Left ventricle myocardium inferior (tissue), 1 donor: ENCODE data around the gene NOS1AP. TPM values are rescaled to one million over a fixed set of nuclear protein-coding genes. Genes with fewer than 3 reads are reported as not detected.

Source experiments
- DNase-seq: peaks from one replicate; pipeline ENCODE4 v3.0.0-alpha.2; 2020
- H3K27ac ChIP-seq: fragments of 200-600 bp; replicated peaks from 2 replicates; pipeline ENCODE4 v1.8.0; 2021
- H3K27me3 ChIP-seq: fragments of 200-600 bp; 2 replicates; pipeline ENCODE4 v1.8.0; 2021; ENCODE audit warnings: low read depth
- H3K36me3 ChIP-seq: fragments of 200-600 bp; 2 replicates; pipeline ENCODE4 v1.8.0; 2021
- H3K4me1 ChIP-seq: fragments of 200-600 bp; 2 replicates; pipeline ENCODE4 v1.8.0; 2021
- H3K4me3 ChIP-seq: fragments of 200-600 bp; 2 replicates; pipeline ENCODE4 v1.8.0; 2021; ENCODE audit warnings: mild to moderate bottlenecking, moderate library complexity
- H3K9me3 ChIP-seq: fragments of 200-600 bp; replicated peaks from 2 replicates; pipeline ENCODE4 v1.8.0; 2021
- CTCF ChIP-seq: fragments of 200-600 bp; IDR thresholded peaks from 2 replicates; pipeline ENCODE4 v1.8.0; 2021; ENCODE audit warnings: antibody characterized with exemption, mild to moderate bottlenecking, borderline replicate concordance
- intact Hi-C: fragments of 100-400 bp; cut with micrococcal nuclease; formaldehyde crosslinking; loops from one replicate; pipeline ENCODE4 v1.11.0; 2022
- total RNA-seq: library from RNA; stranded (reverse); fragmentation: NEBNext Ultra II Directional; extraction: Animal tissue kit (Norgen Biotek cat#: 25700); gene quantifications from one replicate; pipeline ENCODE4 v1.2.1, GENCODE V29; 2021
- donor health status: DM: no; HTN: yes; CAD: no; lungs with severe emphysema.

The NOS1AP gene
- total RNA-seq, 1 donor from 2014 or later, result 6.2 TPM

- H3K27me3 ChIP-seq, result no peaks in the 10 kb centered on the region
- H3K4me3 ChIP-seq, result no peak overlapping the region
- no peak for TF ChIP-seq CTCF
- no peaks in the 10 kb centered on the region for H3K4me1 ChIP-seq
- H3K27ac ChIP-seq, result no peak overlapping the region
- intact Hi-C loops, result no loop called here
- no peaks in the 10 kb centered on the region for H3K9me3 ChIP-seq
- H3K36me3 ChIP-seq, result no peaks in the 10 kb centered on the region
- DNase-seq, result no peak
Measured at GRCh38 chr1:162364498-162364897, 295.0 kb downstream of the NOS1AP start.

- no peak overlapping the region for H3K27ac ChIP-seq
- no peaks in the 10 kb centered on the region for H3K27me3 ChIP-seq
- H3K4me3 ChIP-seq, result no peak overlapping the region
- no peak for TF ChIP-seq CTCF
- H3K4me1 ChIP-seq, result no peaks in the 10 kb centered on the region
- H3K36me3 ChIP-seq, result no peaks in the 10 kb centered on the region
- DNase-seq, result no peak
- intact Hi-C loops, result no loop called here
- H3K9me3 ChIP-seq, result no peaks in the 10 kb centered on the region
Measured at GRCh38 chr1:162365284-162366020, 296.0 kb downstream of the NOS1AP start.

GRCh38 chr1:162366149-162366548 is 296.7 kb downstream of the NOS1AP start:
- no peaks in the 10 kb centered on the region for H3K36me3 ChIP-seq
- no peak overlapping the region for H3K27ac ChIP-seq
- intact Hi-C loops, result no loop called here
- H3K27me3 ChIP-seq, result no peaks in the 10 kb centered on the region
- DNase-seq, result no peak
- H3K4me3 ChIP-seq, result no peak overlapping the region
- no peaks in the 10 kb centered on the region for H3K4me1 ChIP-seq
- H3K9me3 ChIP-seq, result no peaks in the 10 kb centered on the region
- no peak for TF ChIP-seq CTCF

- intact Hi-C loops, result no loop called here
- Histone ChIP-seq H3K4me3 (peak overlapping the region; percentile 57), H3K4me1 (no peaks in the 10 kb centered on the region), H3K27ac (no peak overlapping the region), H3K36me3 (no peaks in the 10 kb centered on the region), H3K9me3 (no peaks in the 10 kb centered on the region), H3K27me3 (no peaks in the 10 kb centered on the region)
- TF ChIP-seq CTCF, result no peak
- no peak for DNase-seq
Measured at GRCh38 chr1:162366671-162367070, 297.2 kb downstream of the NOS1AP start.

- intact Hi-C loops, result no loop called here
- DNase-seq, result no peak
- no peak for TF ChIP-seq CTCF
- no peaks in the 10 kb centered on the region for H3K36me3 ChIP-seq
- H3K27ac ChIP-seq, result no peak overlapping the region
- peaks cover under 1% of the 10 kb centered on the region for H3K4me1 ChIP-seq
- H3K9me3 ChIP-seq, result no peaks in the 10 kb centered on the region
- H3K4me3 ChIP-seq, result peak overlapping the region; percentile 57
- no peaks in the 10 kb centered on the region for H3K27me3 ChIP-seq
Measured at GRCh38 chr1:162367073-162367472, 297.6 kb downstream of the NOS1AP start.
